Neuronal stem cell (in vitro differentiated cells): ENCODE measurements around the gene IFNE.

Source experiments
- DNase-seq: peaks from one replicate; pipeline ENCODE4 v3.0.0-alpha.2; 2013; ENCODE audit warnings: low spot score
- H2AFZ ChIP-seq: one replicate; pipeline ENCODE4 v1.6.1; 2013; ENCODE audit warnings: mild to moderate bottlenecking, low read length, inconsistent platforms
- H2AK5ac ChIP-seq: 2 replicates; pipeline ENCODE4 v1.6.1; 2013; ENCODE audit warnings: low read depth, mild to moderate bottlenecking, inconsistent platforms, low read length, moderate library complexity, mixed read lengths
- H2BK120ac ChIP-seq: 2 replicates; pipeline ENCODE4 v1.6.1; 2013; ENCODE audit warnings: low read depth, mild to moderate bottlenecking, inconsistent platforms, low read length, moderate library complexity, mixed read lengths
- H2BK12ac ChIP-seq: one replicate; pipeline ENCODE4 v1.6.1; 2013; ENCODE audit warnings: low read length, inconsistent platforms
- H2BK15ac ChIP-seq: 2 replicates; pipeline ENCODE4 v1.6.1; 2013; ENCODE audit warnings: mild to moderate bottlenecking, low read length, inconsistent platforms, mixed read lengths
- H2BK5ac ChIP-seq: one replicate; pipeline ENCODE4 v1.6.1; 2013; ENCODE audit warnings: inconsistent platforms, mild to moderate bottlenecking, low read length, moderate library complexity
- H3K14ac ChIP-seq: one replicate; pipeline ENCODE4 v1.6.1; 2013; ENCODE audit warnings: low read length, inconsistent platforms
- H3K18ac ChIP-seq: 2 replicates; pipeline ENCODE4 v1.6.1; 2013; ENCODE audit warnings: low read length, inconsistent platforms
- H3K23ac ChIP-seq: 2 replicates; pipeline ENCODE4 v1.6.1; 2013; ENCODE audit warnings: low read depth, mild to moderate bottlenecking, mixed read lengths, low read length, inconsistent platforms; ENCODE audit not compliant: poor library complexity
- H3K27ac ChIP-seq: replicated peaks from 3 replicates; pipeline ENCODE4 v1.5.1; 2013; ENCODE audit warnings: low read length, inconsistent platforms
- H3K27me3 ChIP-seq, 3 experiments: 2 replicates each; pipeline ENCODE4 v1.6.1; 2013; ENCODE audit warnings: low read length in 3 of 3, mild to moderate bottlenecking in 2 of 3, inconsistent platforms in 1 of 3, low read depth in 1 of 3, mixed read lengths in 1 of 3, moderate library complexity in 1 of 3; ENCODE audit not compliant: control insufficient read depth in 3 of 3, insufficient read depth in 3 of 3
- H3K36me3 ChIP-seq, 2 donors: replicated peaks in 1 of 2; 2 replicates each; pipeline ENCODE4 v1.6.1; 2013; ENCODE audit warnings: low read length in 2 of 2; ENCODE audit not compliant: control insufficient read depth in 2 of 2, insufficient read depth in 2 of 2
- H3K4ac ChIP-seq: 2 replicates; pipeline ENCODE4 v1.6.1; 2013; ENCODE audit warnings: inconsistent platforms, mild to moderate bottlenecking, low read length, moderate library complexity
- H3K4me1 ChIP-seq, 2 donors: 1 replicate in 1 of 2; 2 replicates in 1 of 2; pipeline ENCODE4 v1.6.1; 2013; ENCODE audit warnings: low read length in 2 of 2, low read depth in 1 of 2; ENCODE audit not compliant: control insufficient read depth in 2 of 2, insufficient read depth in 1 of 2
- H3K4me2 ChIP-seq: one replicate; pipeline ENCODE4 v1.6.1; 2013; ENCODE audit warnings: mild to moderate bottlenecking, low read length, inconsistent platforms; ENCODE audit not compliant: insufficient read depth, poor library complexity, severe bottlenecking
- H3K4me3 ChIP-seq, 2 donors: 2 replicates each; pipeline ENCODE4 v1.5.1; 2013; ENCODE audit warnings: low read length in 2 of 2, mild to moderate bottlenecking in 2 of 2, inconsistent platforms in 1 of 2, moderate library complexity in 1 of 2
- H3K79me1 ChIP-seq: one replicate; pipeline ENCODE4 v1.6.1; 2013; ENCODE audit warnings: low read depth, mild to moderate bottlenecking, inconsistent platforms, low read length, moderate library complexity
- H3K9ac ChIP-seq: one replicate; pipeline ENCODE4 v1.6.1; 2013; ENCODE audit warnings: mild to moderate bottlenecking, low read depth, low read length, inconsistent platforms; ENCODE audit not compliant: poor library complexity
- H3K9me3 ChIP-seq, 2 donors: replicated peaks in 1 of 2; 2 replicates each; pipeline versions ENCODE3 to v1.6.1; 2013; ENCODE audit warnings: low read length in 2 of 2, mild to moderate bottlenecking in 2 of 2, inconsistent platforms in 1 of 2, low read depth in 1 of 2, mixed read lengths in 1 of 2, moderate library complexity in 1 of 2; ENCODE audit not compliant: control insufficient read depth in 2 of 2, insufficient read depth in 1 of 2
- H4K8ac ChIP-seq: one replicate; pipeline ENCODE4 v1.6.1; 2013; ENCODE audit warnings: low read depth, mild to moderate bottlenecking, inconsistent platforms, low read length, moderate library complexity
- H4K91ac ChIP-seq: one replicate; pipeline ENCODE4 v1.6.1; 2013; ENCODE audit warnings: low read length, low read depth, mild to moderate bottlenecking, inconsistent platforms; ENCODE audit not compliant: poor library complexity
- WGBS, 2 donors: extraction: QIAGEN DNeasy Blood & Tissue Kit; methylation state at CpG; one replicate each; pipeline ENCODE4 v1.1.7; 2013; ENCODE audit warnings: missing lambda C conversion rate in 2 of 2, mixed read lengths in 1 of 2; ENCODE audit not compliant: insufficient read length in 2 of 2, insufficient replicate concordance in 1 of 2; ENCODE audit errors: extremely low coverage in 2 of 2; 5-methylcytosine and 5-hydroxymethylcytosine counted together

IFNE gene

GRCh38 chr9:21473236-21473635 is 8.9 kb downstream of the IFNE start:
- no peaks in the 10 kb centered on the region for H3K27me3 ChIP-seq
- no peak overlapping the region for H3K4me3 ChIP-seq
- no peak for DNase-seq
- H3K79me1 ChIP-seq: no peaks in the 10 kb centered on the region
- no peaks in the 10 kb centered on the region for H3K9me3 ChIP-seq
- no peak overlapping the region for H2BK15ac ChIP-seq
- no peak overlapping the region for H4K91ac ChIP-seq
- H3K14ac ChIP-seq: no peak overlapping the region
- no peak overlapping the region for H3K4me2 ChIP-seq
- no peak overlapping the region for H3K9ac ChIP-seq
- no peak overlapping the region for H3K18ac ChIP-seq
- no peak overlapping the region for H3K27ac ChIP-seq
- H2AK5ac ChIP-seq: no peak overlapping the region
- H3K36me3 ChIP-seq: no peaks in the 10 kb centered on the region
- no peak overlapping the region for H4K8ac ChIP-seq
- no peak overlapping the region for H2BK120ac ChIP-seq
- H2BK12ac ChIP-seq: no peak overlapping the region
- H3K23ac ChIP-seq: no peak overlapping the region
- no peak overlapping the region for H2AFZ ChIP-seq
- no peaks in the 10 kb centered on the region for H3K4me1 ChIP-seq
- no peak overlapping the region for H2BK5ac ChIP-seq
- no peak overlapping the region for H3K4ac ChIP-seq
- WGBS, 2 donors: no CpG with 5 or more reads among the region's 3 CpGs

GRCh38 chr9:21470126-21470525 is 12.0 kb downstream of the IFNE start:
- no peak overlapping the region for H3K18ac ChIP-seq
- no peak overlapping the region for H3K27ac ChIP-seq
- no peaks in the 10 kb centered on the region for H3K27me3 ChIP-seq
- H3K4ac ChIP-seq: no peak overlapping the region
- no peak overlapping the region for H3K4me2 ChIP-seq
- H2BK120ac ChIP-seq: no peak overlapping the region
- no peaks in the 10 kb centered on the region for H3K4me1 ChIP-seq
- no peaks in the 10 kb centered on the region for H3K9me3 ChIP-seq
- DNase-seq: no peak
- H4K8ac ChIP-seq: no peak overlapping the region
- no peak overlapping the region for H3K9ac ChIP-seq
- H2AFZ ChIP-seq: no peak overlapping the region
- H2BK12ac ChIP-seq: no peak overlapping the region
- H3K79me1 ChIP-seq: no peaks in the 10 kb centered on the region
- no peak overlapping the region for H3K23ac ChIP-seq
- no peaks in the 10 kb centered on the region for H3K36me3 ChIP-seq
- no peak overlapping the region for H3K4me3 ChIP-seq
- H2BK5ac ChIP-seq: no peak overlapping the region
- no peak overlapping the region for H3K14ac ChIP-seq
- no peak overlapping the region for H2BK15ac ChIP-seq
- no peak overlapping the region for H4K91ac ChIP-seq
- WGBS, 2 donors: 100% methylated on average over 1 of the region's 5 CpGs; no CpG with 5 or more reads in 1 of the 2 donors
- no peak overlapping the region for H2AK5ac ChIP-seq

GRCh38 chr9:21465859-21466518 is 16.1 kb downstream of the IFNE start:
- Histone ChIP-seq H3K9me3 (no peaks in the 10 kb centered on the region), H3K79me1 (no peaks in the 10 kb centered on the region), H3K4me1 (no peaks in the 10 kb centered on the region), H2AK5ac (no peak overlapping the region), H3K9ac (no peak overlapping the region), H3K4me2 (no peak overlapping the region), H3K36me3 (no peaks in the 10 kb centered on the region), H3K27ac (no peak overlapping the region), H2AFZ (no peak overlapping the region), H4K8ac (no peak overlapping the region), H3K4me3 (no peak overlapping the region), H2BK120ac (no peak overlapping the region), H3K27me3 (no peaks in the 10 kb centered on the region), H3K4ac (no peak overlapping the region), H3K18ac (no peak overlapping the region), H2BK5ac (no peak overlapping the region), H2BK12ac (no peak overlapping the region), H3K23ac (no peak overlapping the region), H2BK15ac (no peak overlapping the region), H4K91ac (no peak overlapping the region), H3K14ac (no peak overlapping the region)
- peak; percentile 53 for DNase-seq

GRCh38 chr9:21465138-21465537 is 17.0 kb downstream of the IFNE start:
- WGBS, 2 donors: no CpG with 5 or more reads among the region's 5 CpGs
- Histone ChIP-seq H4K8ac (no peak overlapping the region), H3K4me1 (no peaks in the 10 kb centered on the region), H3K4me3 (no peak overlapping the region), H3K9me3 (no peaks in the 10 kb centered on the region), H3K14ac (peak overlapping the region; percentile 56), H3K9ac (no peak overlapping the region), H2BK15ac (no peak overlapping the region), H3K18ac (peak overlapping the region; percentile 57), H3K36me3 (no peaks in the 10 kb centered on the region), H3K4ac (no peak overlapping the region), H2BK120ac (no peak overlapping the region), H2AFZ (no peak overlapping the region), H3K27me3 (no peaks in the 10 kb centered on the region), H2BK5ac (no peak overlapping the region), H2BK12ac (no peak overlapping the region), H3K23ac (no peak overlapping the region), H2AK5ac (no peak overlapping the region), H3K27ac (no peak overlapping the region), H3K79me1 (no peaks in the 10 kb centered on the region), H4K91ac (no peak overlapping the region), H3K4me2 (no peak overlapping the region)
- DNase-seq: no peak
